GM19193 (cell line): ENCODE measurements around the gene FGF23.
A peak's percentile ranks its signal among the peaks of the same experiment; 100 is the strongest.

Experiments
- POLR2A ChIP-seq: IDR thresholded peaks from 4 replicates; pipeline ENCODE4 v1.6.1; 2011; ENCODE audit not compliant: insufficient read depth, insufficient read length; ENCODE audit errors: extremely low read depth

Gene FGF23

DNA sequence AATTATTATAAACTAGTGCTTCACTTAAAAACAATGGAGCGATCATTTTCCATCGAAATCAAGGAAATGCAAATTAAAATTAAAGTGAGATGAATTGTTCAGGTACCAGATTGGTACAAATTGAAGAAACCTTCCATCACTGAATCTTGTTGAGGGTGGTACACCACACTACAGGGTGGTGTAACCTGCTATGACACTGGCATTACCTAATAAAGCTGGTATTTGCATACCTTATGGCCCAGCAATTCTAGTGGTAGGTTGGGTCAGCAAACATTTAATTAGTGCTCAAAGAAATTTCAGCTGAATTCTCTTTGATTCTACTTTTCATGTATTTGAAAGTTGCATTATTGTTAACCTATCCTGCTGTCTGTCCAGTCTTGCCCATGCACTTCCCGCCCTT lies 49.3 kb downstream of the FGF23 start:
- TF ChIP-seq POLR2A = no peak

DNA sequence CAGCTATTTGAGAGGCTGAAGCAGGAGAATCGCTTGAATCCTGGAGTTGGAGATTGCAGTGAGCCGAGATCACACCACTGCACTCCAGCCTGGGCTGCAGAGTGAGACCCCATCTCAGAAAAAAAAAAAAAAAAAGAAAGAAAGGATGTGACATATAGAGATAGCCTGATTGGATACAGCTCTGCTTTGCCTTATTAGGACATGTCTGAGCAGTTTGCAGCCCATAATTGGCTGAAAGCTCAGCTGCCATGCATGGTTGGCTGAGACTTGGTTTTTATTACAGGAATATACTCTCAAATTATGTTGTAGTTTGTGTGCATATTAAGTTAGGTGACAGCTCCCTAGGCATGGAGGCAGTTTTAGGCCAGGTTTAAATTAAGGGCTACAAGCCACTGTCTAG lies 52.2 kb downstream of the FGF23 start:
- TF ChIP-seq POLR2A = no peak

DNA sequence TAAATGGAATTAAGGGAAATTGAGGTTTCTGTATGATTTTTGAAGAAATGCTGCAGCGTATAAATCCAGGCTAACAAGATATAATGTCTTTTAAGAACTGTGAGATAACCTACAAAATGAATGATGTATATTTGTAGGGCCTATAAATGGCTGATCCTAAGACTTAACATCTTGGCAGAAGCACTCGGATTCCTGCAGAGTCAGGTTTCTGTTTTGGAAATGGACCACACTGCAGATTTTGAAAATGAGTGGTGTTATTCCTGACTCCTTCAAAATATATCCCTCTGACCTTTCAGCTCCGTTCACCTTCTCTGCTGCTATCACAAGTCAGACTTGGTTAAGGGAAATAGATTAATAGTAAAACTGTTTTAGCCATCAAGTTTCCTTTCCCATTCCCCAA lies 53.5 kb downstream of the FGF23 start:
- no peak for TF ChIP-seq POLR2A

DNA sequence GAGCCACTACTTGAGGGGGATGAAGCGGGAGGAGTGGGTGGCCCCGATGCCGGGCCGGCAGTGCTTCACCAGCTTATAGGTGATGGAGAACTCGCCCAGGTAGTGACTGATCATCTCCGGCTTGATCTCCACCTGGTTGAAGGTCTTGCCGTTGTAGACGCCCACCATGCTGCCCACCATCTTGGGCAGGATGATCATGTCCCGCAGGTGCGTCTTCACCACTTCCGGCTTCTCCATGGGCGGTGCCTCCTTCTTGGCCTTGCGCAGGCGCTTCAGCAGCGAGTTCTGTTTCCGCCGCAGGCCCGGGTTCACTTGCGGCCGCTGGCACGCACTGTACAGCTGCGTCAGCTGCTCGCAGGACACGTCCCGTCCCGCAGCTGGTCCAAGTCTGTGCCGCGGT lies 55.1 kb downstream of the FGF23 start:
- no peak for TF ChIP-seq POLR2A

DNA sequence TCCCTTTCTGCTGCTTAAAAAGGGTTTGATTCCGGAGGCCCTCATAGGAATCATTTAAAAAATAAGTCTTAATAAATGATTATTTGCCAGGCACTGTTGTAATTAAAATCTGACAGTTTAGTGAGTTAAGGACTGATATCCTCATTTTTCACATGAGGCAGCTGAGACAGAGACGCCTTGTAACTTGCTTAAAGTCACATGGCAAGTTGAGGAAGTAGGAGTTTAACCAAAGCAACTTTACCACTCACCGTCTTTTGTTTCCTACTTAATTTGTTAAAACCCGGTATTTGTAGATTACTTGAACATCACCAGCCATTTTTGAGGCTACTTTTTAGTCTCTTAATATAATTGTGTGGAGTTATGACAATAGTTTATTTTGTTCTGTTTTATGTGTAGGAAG lies 56.1 kb downstream of the FGF23 start:
- no peak for TF ChIP-seq POLR2A

DNA sequence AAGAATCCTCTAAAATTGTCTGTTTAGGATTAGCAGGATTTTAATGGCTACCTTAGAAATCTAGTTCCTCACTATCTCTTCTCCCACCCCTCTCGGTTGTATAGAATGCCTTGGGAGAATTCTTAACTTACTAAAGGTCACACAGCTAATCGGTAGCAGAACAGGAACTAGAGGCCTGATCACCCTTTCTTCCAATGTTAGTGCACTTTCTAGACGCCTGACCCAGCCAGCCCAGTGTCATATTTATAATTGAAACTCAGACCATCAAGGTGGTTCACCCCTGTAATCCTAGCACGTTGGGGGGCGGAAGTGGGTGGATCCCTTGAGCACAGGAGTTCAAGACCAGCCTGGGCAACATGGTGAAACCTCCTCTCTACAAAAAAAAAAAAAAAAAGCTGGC lies 56.8 kb downstream of the FGF23 start:
- TF ChIP-seq POLR2A = no peak

DNA sequence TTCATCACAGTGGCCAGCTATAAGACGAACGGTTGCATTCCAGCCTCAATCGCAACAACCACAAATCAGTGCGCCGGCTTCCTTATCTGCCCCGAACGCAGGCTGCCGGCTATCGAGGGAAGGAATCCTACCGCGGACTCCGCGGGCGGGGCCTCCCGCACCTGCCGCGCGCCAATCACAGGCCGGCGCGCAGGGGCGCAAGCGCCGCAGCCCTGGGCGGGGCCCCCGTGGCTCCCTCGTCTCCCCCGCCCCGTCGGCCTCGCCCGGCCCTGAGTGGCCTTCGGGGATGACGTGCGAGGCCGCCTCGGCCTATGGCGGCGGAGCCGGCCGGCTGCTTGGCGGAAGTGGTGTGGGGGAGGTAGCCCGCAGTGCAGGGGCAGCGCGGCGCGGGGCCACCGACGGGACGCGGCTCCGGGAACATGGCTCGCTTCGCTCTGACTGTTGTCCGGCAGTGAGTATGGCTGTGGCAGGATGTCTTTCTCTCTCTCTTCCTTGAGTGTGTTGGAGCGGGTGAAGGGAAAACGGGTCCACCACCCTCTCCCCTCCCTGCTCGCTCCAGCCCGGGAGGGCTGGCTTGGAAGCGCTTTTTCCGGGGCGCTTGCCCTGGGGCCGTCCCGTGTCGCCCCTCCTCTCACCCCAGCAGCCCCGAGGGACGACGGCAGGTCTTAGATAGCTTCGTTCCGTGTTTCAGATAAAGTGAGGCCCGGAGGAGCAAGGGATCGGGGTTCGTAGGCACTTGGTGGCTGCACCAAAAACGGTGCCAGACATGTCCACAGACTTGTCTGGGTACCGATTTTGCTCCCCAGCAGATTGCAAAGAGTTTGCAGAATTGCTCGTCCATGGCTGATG lies 58.4 kb downstream of the FGF23 start, which contains the start of gene TIGAR:
TIGAR (plus strand) TSS at position 361 of the 849 bp plus-strand sequence; CDS start at position 420, 59 bp downstream.
- TF ChIP-seq POLR2A = peak; percentile 98

DNA sequence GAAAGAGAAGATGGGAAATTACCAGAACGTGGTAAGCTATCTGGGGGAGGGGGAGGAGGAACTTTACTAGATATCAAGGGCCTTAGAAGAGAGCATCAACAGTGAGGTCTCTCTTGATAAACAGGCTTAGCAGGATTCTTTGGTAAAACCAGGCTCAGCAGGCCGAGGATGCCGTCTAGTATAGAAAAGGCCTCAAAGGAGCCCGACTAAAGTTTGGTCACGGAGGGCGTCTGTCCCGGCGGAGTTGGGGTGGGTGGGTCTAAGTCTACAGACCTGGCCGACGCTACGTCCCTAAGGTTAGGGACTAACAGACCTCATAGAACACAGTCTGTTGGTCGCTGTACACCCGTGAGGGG lies 59.0 kb downstream of the FGF23 start:
- TF ChIP-seq POLR2A = no peak
